ENCODE measurements around the gene GPR146.

DNA sequence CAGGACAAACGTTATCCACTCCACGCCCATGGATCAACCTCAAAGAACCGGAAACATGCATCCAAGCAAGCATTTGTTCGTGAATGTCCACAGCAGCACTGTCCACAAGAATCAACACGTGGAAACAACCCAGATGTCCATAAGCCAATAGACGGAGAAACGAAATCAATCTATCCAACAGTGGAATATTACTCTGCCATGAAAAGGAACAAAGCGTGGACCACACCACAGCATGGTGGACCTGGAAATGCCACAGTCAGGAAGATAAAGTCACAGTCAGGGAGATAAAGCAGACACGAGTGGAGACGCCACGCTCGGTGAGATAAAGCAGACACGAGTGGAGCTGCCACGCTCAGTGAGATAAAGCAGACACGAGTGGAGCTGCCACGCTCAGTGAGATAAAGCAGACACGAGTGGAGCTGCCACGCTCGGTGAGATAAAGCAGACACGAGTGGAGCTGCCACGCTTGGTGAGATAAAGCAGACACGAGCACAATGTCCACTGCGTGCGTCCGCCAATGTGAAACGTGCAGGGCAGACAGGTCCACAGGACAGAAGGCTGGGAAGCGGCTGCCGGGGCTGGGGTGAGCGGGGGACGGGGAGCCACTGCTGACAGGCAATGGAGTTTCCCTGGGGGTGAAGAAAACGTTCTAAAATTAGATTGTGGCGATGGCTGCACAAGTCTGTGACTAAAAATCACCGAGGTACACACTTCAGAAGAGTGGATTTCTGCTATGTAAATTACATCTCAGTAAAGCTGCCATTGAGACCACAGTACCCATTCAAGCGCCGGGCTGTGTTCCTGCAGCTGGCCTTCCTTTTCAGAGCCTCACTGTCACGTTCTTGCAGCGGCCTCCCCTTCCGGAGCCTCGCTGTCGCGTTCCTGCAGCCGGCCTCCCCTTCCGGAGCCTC lies 54.2 kb downstream of the GPR146 start:
- TF ChIP-seq POLR2A (IDR thresholded peaks at IDR 0.05; ENCODE audit: low read depth) = no peak
- TF ChIP-seq CTCF (IDR thresholded peaks at IDR 0.05) = no peak

Measured in esophagus muscularis mucosa (tissue), 3 donors.